Measurements from ENCODE around the gene CYB5A.
"Not testable (repeated sequence)": the region's sequence is repeated elsewhere in the genome, so short reads cannot be mapped to it uniquely, and the experiment has no call there.

CYB5A gene

DNA sequence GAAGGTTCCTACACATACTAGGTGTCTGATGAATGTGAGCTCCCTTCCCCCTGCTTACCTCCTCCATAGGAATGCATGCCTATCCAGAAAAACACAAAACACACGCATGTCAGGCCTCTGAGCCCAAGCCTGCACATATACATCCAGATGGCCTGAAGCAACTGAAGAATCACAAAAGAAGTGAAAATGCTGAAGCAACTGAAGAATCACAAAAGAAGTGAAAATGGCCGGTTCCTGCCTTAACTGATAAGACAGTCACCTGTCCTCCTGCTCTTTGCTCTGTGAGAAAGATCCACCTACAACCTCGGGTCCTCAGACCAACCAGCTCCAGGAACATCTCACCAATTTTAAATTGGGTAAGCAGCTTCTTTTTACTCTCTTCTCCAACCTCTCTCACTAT, 1.2 kb upstream of the CYB5A start:
- DNase-seq: not testable (repeated sequence)

DNA sequence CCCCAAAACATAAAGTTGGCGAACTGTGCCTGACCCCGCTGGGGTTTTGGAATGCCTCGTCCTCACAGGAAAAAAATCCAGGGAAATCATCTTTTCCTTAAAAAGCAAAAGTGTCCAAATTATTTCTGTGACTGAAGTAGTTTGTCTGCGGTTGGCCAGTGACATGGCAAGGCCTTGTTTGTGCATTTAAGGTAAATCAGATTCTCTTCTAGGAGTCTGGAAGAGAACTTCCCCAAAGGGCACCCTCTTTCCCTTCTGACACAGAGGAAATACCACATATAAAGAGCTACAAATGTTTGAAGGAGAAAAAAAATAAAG, 737 bp upstream of the CYB5A start:
- no peak for DNase-seq

DNA sequence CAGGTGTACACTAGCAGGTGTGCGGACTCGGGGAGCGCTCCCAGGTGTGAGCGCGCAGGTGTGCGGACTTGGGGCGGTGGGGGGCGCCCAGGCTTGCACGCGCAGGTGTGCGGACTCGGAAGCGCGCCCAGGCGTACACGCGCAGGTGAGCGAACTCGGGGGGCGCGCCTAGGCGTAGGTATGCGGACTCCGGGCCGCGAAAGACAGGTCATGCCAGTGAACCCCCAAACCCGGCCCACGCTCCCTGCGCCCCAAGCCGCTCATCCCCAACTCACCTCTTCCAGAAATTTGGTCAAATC, 342 bp downstream of the CYB5A start:
- DNase-seq: no peak

- DNase-seq: peak in 1 of 2 donors; percentile 25
These were observed 830 bp downstream of the CYB5A start for GRCh38 chr18:74290794-74291471.

GRCh38 chr18:74290021-74290420, 1.7 kb downstream of the CYB5A start:
- no peak for DNase-seq

- DNase-seq: no peak
These were observed 2.6 kb downstream of the CYB5A start for GRCh38 chr18:74289137-74289536.

GRCh38 chr18:74288730-74289129, 3.0 kb downstream of the CYB5A start:
- DNase-seq: no peak

DNA sequence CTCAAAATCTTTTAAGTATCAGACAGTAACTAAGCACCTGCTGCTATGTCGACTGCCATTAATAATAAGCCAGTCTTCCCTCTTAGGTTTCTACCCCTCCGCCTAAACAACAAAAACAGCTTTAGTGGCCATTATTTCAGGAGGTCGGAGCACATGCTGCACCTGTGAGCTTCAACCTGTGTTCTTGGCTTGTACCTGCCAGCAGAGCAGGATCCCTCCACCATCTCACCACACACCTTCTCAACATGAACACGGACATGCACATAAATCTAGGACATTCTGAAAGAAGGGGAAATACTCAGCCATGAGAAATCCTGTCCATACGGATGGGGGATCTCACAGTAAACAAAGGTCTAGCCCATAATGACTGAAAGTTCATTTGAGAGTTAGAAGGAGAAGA, 3.7 kb downstream of the CYB5A start:
- DNase-seq: no peak

DNA sequence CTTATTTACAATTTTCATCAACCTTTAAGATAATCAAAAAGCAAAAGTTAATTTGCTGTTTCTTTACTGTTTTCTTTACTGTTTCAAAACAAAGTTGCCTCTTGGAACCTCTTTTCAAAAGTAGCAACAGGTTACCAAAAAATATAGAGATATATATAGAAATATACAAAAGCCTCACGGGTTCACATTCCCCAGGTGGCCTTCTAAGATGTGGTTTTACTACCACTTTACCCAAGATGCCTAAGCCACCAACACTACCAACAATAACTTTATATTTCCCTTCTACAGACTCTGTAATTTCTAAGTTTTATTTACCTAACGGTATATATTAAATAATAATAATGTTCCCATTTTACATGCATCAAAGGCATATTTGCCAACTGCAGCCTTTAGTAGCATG, 4.9 kb downstream of the CYB5A start:
- no peak for DNase-seq

DNA sequence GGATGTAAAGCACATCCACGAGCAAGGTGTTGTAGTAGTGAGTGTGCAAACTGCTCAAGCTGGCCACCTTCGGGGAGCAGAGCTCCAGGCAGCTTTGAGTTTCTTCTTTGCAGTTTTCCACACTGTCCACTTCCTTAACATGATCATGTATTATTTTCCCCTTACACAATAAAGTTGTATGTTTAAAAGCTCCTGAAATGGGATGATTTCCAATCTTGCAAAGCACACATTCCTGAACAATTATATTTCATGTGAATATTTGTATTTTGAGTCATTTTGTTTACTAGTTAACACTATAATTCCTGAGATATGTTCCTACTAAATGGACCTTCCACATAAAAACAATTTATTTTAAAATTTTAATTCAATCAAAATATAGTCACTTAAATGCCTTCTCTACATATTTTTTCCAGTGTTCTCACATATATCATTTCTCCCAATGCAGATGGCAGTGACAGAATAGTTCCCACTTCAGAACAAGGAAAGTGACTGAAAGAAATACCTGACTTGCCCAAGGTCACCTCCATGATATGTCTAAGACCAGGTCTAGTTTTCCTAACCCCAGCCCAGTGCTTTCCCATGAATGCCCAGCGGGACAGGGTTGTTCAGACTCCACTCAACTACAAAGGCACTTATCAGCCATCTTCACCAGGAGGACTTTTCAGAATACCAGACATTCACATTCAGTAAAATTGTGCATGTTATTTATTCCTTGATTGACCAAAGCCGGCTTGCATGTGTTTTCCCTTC, 5.5 kb downstream of the CYB5A start:
- no peak for DNase-seq

GRCh38 chr18:74285583-74285982, 6.2 kb downstream of the CYB5A start:
- not testable (repeated sequence) for DNase-seq

- DNase-seq: no peak
These were observed 6.8 kb downstream of the CYB5A start for GRCh38 chr18:74284980-74285355.

DNA sequence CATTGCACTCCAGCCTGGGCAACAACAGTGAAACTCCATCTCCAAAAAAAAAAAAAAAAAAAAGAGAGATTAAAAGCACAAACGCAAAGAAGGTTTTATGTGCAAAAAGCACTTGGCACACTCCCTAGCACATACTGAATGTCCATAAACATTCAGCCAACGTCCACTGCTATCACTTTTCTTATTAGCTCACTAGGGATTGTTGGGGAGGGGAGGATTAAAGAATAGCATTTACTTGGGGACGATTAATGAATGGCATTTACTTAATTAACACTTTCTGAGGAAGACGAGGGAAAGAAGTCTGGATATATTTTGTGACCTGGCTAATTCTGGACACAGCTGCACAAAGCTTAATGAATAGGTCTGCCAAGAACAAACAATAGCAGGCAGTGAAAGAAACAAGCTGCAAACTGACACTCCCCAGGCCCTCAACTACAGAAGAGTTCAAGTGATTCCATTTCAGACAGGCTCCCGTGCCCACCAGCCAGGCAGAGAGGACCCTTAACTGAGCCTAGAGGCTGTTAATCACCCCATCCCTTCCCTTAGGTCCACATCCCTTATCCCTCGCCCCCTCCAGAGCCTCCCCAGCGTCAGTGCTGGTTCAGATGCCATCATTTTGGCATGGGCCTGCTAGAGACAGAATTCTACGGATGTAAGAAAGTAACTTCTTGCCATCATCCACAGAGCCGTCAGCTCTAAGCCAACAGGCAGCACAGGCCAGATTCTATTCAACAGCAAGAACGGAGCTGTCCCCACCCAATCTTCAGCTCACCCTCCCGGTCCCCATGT, 7.4 kb downstream of the CYB5A start:
- DNase-seq: no peak

GRCh38 chr18:74283646-74284045, 8.1 kb downstream of the CYB5A start:
- DNase-seq: no peak

- no peak for DNase-seq
These were observed 8.8 kb downstream of the CYB5A start for GRCh38 chr18:74282755-74283554.

GRCh38 chr18:74281980-74282754, 9.6 kb downstream of the CYB5A start:
- no peak for DNase-seq

GRCh38 chr18:74281011-74281979, 10.5 kb downstream of the CYB5A start:
- DNase-seq: no peak

DNA sequence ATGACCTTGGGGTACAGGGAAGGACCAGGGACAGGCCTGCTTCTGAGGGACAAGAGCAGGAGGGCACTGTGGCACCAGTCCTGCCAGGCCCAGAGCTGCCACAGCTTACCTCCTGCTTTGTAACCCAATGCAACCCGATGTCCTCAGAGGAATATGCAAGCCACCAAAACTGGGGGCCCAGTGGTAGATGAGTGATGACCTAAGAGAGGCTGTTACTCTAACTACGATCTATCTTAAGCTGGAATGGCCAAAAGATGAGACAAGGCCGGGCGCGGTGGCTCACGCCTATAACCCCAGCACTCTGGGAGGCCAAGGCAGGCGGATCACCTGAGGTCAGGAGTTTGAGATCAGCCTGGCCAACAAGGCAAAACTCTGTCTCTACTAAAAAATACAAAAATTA, 12.8 kb downstream of the CYB5A start:
- no peak for DNase-seq

DNA sequence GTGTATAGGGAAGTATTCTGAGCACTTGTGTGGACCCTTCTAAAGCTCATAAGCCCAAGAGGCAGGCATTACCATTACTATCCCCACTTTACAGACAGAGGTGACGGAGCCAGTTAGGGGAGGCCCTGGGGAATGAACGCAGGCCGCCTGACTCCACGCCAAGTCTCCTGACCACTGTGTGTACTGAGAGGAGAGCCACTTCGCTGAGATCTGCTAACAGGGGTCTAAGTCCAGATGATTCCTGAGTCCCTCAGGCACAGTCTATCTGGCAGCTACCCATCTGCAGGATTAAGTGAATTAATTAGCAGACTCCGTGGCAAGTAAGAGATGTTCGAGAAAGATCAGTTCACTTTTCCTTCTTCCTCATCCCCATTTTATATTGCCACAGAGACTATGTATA, 13.7 kb downstream of the CYB5A start:
- DNase-seq: no peak

DNA sequence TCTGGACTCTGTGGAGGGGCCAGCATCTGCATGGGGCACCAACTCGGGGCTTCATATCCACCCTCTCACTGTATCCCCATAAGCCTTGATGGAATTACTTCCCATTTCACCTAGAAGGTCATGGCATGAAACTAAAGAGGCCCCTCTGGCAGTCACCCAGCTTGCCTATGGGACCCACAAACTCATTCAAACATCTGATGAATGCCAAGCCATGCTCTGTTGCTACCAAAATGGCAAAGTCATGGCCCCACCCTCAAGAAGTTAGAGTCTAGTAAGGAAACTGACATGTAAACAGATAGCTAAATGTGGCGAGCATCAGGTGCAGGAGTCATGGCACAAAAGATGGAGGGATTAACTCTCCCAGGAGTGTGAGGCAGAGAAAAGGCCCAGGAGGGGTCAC, 14.5 kb downstream of the CYB5A start:
- no peak for DNase-seq

DNA sequence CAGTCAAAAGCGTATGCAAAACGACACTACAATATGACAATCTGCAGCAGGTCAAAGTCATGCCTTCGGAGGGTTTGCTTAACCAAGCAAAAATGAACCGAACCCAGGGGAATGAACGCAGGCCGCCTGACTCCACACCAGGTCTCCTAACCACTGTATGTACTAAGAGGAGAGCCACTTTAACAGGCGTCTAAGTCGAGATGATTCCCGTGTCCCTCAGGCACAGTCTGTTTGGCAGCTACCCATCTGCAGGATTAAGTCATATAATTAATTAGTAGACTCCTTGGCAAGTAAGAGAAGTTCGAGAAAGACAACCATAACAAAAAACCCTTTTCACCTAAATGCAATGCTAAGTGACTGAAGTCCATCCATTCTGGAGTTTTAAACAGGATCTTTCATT, 15.2 kb downstream of the CYB5A start:
- no peak for DNase-seq

Data from CD4-positive, alpha-beta T cell treated with Interferon alpha-2 for 1 hour (primary cell).